Measurements from ENCODE around the gene CHD3. TPM values are rescaled to one million over a fixed set of nuclear protein-coding genes. Genes with fewer than 3 reads are reported as not detected.
A peak's percentile ranks its signal among the peaks of the same experiment; 100 is the strongest.

Gene CHD3
- total and polyA plus RNA-seq, 10 of the 15 experiments (the other 5 are each of a cell fraction or from before 2014, with no cell fraction given): 1.4 to 86.8 (median 39.1) TPM

GRCh38 chr17:7843257-7843535 is 45.4 kb upstream of the CHD3 start:
- Histone ChIP-seq H3K9me3 (replicated peaks; ENCODE audit: control insufficient read depth, insufficient read depth, low read length) (no peaks in the 10 kb centered on the region), H3K36me3 (ENCODE audit: control insufficient read depth in 2 of 2, insufficient read depth in 2 of 2, low read length in 1 of 2) (peaks cover 5 to 13% of the 10 kb centered on the region in 2 experiments; a peak in 3 of 4 replicates), H2AFZ (ENCODE audit: control insufficient read depth, low read depth, low read length) (peak overlapping the region; percentile 17), H3K27me3 (replicated peaks in 1 of 2; ENCODE audit: control insufficient read depth in 2 of 2, insufficient read depth in 2 of 2, low read length in 1 of 2) (no peaks in the 10 kb centered on the region), H3K79me2 (ENCODE audit: control insufficient read depth, insufficient read depth, low read length) (peaks cover 48% of the 10 kb centered on the region), H3K27ac (ENCODE audit: control insufficient read depth, insufficient read depth) (peak overlapping the region; percentile 99), H3K4me3 (peak overlapping the region; percentile 92), H3K9ac (ENCODE audit: control insufficient read depth, insufficient read depth, low read length) (peak overlapping the region; percentile 97), H3K4me2 (ENCODE audit: control insufficient read depth, insufficient read depth) (peak overlapping the region; percentile 100), H3K4me1 (ENCODE audit: control insufficient read depth, insufficient read depth, low read length) (peaks cover 38% of the 10 kb centered on the region), H4K20me1 (ENCODE audit: control insufficient read depth, insufficient read depth) (no peaks in the 10 kb centered on the region; the same call in none of the 2 replicates)
- ATAC-seq: peak; percentile 0
- in situ Hi-C loops (cut with MboI): no loop called here
- ChIA-PET RAD21 (ENCODE audit: unreplicated experiment) (interaction anchor here (0.9 to 3.7 kb wide), 5 partner anchors 9 to 146 kb away, joined by 3 to 36 read pairs (median 4); partner anchors contain the start of genes KDM6B and NAA38), CTCF (interaction anchor here (2.2 to 5.7 kb wide), 2 partner anchors 9 to 14 kb away, joined by 7 to 57 read pairs; partner anchors contain the start of genes CYB5D1, KDM6B and NAA38), SMC1A (ENCODE audit: uncharacterized antibody, unreplicated experiment) (interaction anchor here (1.5 kb wide), 1 partner anchor 10 kb away, joined by 5 read pairs; the partner anchor contains the start of gene KDM6B), POLR2A (interaction anchor here (0.6 to 4.1 kb wide), 5 partner anchors 9 to 134 kb away, joined by 3 to 49 read pairs (median 5); partner anchors contain the start of genes CYB5D1, KDM6B and NAA38)
- no peak for DNase-seq (ENCODE audit: low read depth, low spot score)
- under 1% methylated on average over 17 of the region's 17 CpGs for WGBS (ENCODE audit: insufficient coverage, insufficient replicate concordance, low lambda C conversion rate, missing lambda C conversion rate)
- FAIRE-seq: no peak
- intact Hi-C loops (cut with micrococcal nuclease; ENCODE audit: unreplicated experiment): loop anchor here (2.0 kb wide), 1 partner anchor 14 kb away; the partner anchor contains the start of gene NAA38
- TSS peak; percentile 89 for BruUV-seq (replicated peaks)
- TF ChIP-seq IRF3 (IDR thresholded peaks at IDR 0.05) (no peak), RAD51 (IDR thresholded peaks at IDR 0.05) (no peak), ZBTB4 (CRISPR knock-in tag; IDR thresholded peaks at IDR 0.05) (no peak), BCL11A (IDR thresholded peaks at IDR 0.05; ENCODE audit: low read depth, low read length) (no peak), MEF2A (IDR thresholded peaks at IDR 0.05; ENCODE audit: insufficient read depth, low read depth, low read length) (no peak), KDM1A (IDR thresholded peaks at IDR 0.05; ENCODE audit: borderline replicate concordance) (no peak), TARDBP (IDR thresholded peaks at IDR 0.05; ENCODE audit: borderline replicate concordance) (no peak), ZZZ3 (IDR thresholded peaks at IDR 0.05; ENCODE audit: control insufficient read depth, insufficient read length, low read depth) (no peak), SP1 (IDR thresholded peaks at IDR 0.05; ENCODE audit: low read depth, low read length) (peak; percentile 17), BCL3 (IDR thresholded peaks at IDR 0.05; ENCODE audit: borderline replicate concordance, insufficient read depth, low read depth, low read length, poor library complexity, severe bottlenecking) (no peak), NKRF (conservative IDR thresholded peaks at IDR 0.05) (no peak), CBX5 (IDR thresholded peaks at IDR 0.05; ENCODE audit: low read depth) (no peak), SMAD1 (IDR thresholded peaks at IDR 0.05; ENCODE audit: low read depth, partially characterized antibody) (peak; percentile 8), NR2F1 (conservative IDR thresholded peaks at IDR 0.05) (no peak), EGR1 (IDR thresholded peaks at IDR 0.05; ENCODE audit: borderline replicate concordance in 1 of 2, low read depth in 2 of 2, low read length in 2 of 2) (no peak)

Data from GM12878 (cell line).